ENCODE results near the gene SERPINA9.

DNA sequence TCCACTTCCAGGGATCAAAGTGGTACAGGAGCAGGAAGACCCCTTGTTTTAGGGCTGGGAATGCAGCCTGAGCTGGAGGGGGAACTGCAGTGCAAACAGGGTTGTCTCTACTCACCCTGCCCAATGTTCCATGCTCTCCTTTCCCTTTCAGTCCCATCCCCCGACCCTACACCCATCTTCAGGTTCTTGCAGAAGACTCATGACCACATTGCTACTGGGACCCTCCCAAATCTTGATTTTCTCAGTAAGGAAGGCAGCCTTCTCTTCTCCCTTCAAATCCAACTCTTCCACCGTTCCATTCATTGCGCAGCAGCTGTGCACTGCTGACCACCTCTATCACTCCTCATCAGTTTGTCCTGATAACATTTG lies 25.3 kb downstream of the SERPINA9 start:
- TF ChIP-seq BRCA1 (IDR thresholded peaks at IDR 0.05; ENCODE audit: low read depth, low read length) (no peak), GABPA (IDR thresholded peaks at IDR 0.05; ENCODE audit: borderline replicate concordance, insufficient read depth, low read length) (no peak), JUND (IDR thresholded peaks at IDR 0.05; ENCODE audit: low read length) (no peak), MAFK (IDR thresholded peaks at IDR 0.05; ENCODE audit: low read depth, low read length) (no peak), TAF1 (IDR thresholded peaks at IDR 0.05; ENCODE audit: low read depth, low read length) (no peak)
- TF ChIP-seq, protein P1, sequence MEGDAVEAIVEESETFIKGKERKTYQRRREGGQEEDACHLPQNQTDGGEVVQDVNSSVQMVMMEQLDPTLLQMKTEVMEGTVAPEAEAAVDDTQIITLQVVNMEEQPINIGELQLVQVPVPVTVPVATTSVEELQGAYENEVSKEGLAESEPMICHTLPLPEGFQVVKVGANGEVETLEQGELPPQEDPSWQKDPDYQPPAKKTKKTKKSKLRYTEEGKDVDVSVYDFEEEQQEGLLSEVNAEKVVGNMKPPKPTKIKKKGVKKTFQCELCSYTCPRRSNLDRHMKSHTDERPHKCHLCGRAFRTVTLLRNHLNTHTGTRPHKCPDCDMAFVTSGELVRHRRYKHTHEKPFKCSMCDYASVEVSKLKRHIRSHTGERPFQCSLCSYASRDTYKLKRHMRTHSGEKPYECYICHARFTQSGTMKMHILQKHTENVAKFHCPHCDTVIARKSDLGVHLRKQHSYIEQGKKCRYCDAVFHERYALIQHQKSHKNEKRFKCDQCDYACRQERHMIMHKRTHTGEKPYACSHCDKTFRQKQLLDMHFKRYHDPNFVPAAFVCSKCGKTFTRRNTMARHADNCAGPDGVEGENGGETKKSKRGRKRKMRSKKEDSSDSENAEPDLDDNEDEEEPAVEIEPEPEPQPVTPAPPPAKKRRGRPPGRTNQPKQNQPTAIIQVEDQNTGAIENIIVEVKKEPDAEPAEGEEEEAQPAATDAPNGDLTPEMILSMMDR (IDR thresholded peaks at IDR 0.05; ENCODE audit: control extremely low read depth in 1 of 3, insufficient read depth in 1 of 3, low read depth in 1 of 3, low read length in 3 of 3) = no peak

Data from H1 (cell line).